ENCODE measurements around the gene SYT13. TPM values are rescaled to one million over a fixed set of nuclear protein-coding genes. Genes with fewer than 3 reads are reported as not detected.

The SYT13 gene
- total RNA-seq, 2 donors from 2014 or later = not detected

DNA sequence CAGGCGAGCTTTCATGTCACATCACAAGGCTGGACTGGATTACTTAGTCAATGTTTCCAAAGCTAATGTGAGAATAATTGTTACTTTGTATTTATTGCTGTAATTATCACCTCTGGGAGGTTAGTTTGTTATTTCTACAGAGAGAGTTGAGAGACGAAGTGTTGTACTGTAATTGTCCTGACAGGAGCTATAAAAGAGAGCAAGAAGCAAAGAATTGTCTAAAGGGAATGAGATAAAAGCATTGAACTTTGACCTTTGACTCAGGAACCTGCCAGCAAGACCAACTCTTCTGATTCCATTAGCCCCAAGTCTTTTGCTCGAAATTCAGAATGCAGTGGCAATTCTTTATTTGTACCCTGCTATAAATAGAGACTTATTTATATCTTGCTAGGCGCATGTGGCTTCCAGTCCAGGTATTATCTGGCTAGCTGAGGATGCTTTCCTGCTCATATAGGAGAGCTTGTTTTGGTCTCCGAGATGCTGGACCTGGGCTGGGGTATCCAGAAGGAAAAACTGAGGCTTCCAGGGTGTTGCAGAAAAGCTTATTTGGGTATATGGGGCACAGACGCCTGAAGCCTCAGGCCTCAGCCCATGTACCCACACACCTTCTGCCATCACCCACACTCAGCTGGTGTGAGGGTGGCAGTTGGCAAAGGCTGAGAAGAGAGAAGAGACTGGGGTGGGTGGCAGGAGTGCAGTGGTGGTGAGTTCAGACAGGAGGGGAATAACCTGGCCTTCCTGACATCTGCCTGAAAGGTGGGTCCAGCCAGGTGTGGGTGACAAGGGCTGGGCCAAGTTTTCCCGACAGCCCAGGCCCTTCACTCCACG lies 40.7 kb downstream of the SYT13 start:
- DNase-seq (ENCODE audit: low spot score in 2 of 2) = no peak
- H3K27ac Mint-ChIP-seq = no peak overlapping the region
- no peak for ATAC-seq
- H3K9me3 Mint-ChIP-seq = no peaks in the 10 kb centered on the region
- H3K36me3 Mint-ChIP-seq = no peaks in the 10 kb centered on the region

DNA sequence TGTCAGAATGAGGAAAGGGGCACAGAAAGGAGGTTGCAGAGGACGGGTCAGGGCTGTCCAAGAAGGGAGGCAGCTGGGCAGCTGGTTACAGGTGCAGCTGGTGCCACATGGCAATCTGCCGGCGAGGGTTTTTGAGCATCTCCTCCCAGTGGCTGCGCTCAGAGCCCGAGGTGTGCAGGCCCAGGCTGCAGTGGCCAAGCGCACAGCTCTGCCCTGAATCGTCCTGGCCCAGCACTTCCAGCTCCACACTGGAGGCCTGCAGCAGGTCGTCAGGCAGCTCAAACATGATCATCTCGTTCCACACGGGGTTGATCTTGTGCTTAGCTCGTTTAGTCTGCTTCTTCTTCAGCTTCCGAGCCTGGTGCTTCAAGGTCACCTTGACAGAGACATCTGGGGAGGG lies 42.2 kb downstream of the SYT13 start:
- no peak for ATAC-seq
- no peaks in the 10 kb centered on the region for H3K36me3 Mint-ChIP-seq
- no peak overlapping the region for H3K27ac Mint-ChIP-seq
- H3K9me3 Mint-ChIP-seq = peaks cover 0 to 7% of the 10 kb centered on the region in 2 donors
- no peak for DNase-seq (ENCODE audit: low spot score in 2 of 2)

DNA sequence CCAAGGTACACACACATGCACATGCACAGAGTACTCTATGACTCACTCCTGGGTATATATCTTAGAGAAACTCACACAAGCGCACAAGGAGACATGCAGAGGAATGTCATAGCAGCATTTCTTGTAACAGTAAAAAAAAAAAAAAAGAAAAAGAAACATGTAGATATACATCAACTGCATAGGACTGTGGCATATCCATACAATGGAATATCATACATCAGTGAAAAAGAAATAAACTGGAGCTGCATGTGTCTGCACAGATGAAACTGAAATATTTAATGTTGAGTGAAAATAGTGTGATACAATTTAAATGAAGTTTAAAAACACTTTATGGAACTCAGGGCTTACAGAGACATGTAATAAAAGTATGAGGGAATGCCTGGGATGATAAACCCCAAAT lies 46.4 kb downstream of the SYT13 start:
- DNase-seq (ENCODE audit: low spot score in 2 of 2) = no peak
- Mint-ChIP-seq H3K9me3 (peaks cover 0 to 8% of the 10 kb centered on the region in 2 donors), H3K36me3 (no peaks in the 10 kb centered on the region), H3K27ac (no peak overlapping the region)
- no peak for ATAC-seq

DNA sequence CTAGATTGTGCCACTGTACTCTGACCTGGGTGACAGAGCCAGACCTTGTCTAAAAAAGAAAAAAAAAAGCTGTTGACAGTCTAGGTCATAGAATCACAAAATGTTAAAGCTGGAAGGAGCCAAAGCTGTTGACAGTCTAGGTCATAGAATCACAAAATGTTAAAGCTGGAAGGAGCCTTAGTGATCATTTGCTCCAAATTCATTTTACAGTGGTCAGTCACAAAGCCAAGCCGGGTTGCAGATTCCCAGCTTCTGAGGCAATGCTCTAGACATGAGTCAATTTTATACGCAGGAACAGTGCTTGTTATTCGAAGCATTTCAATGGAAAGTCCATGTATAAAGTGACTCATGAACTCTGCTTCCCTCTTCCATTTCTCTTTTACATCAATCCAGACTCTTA lies 47.4 kb downstream of the SYT13 start:
- no peaks in the 10 kb centered on the region for H3K36me3 Mint-ChIP-seq
- ATAC-seq (no peak), DNase-seq (ENCODE audit: low spot score in 2 of 2) (no peak)
- no peak overlapping the region for H3K27ac Mint-ChIP-seq
- peaks cover 0 to 8% of the 10 kb centered on the region in 2 donors for H3K9me3 Mint-ChIP-seq

DNA sequence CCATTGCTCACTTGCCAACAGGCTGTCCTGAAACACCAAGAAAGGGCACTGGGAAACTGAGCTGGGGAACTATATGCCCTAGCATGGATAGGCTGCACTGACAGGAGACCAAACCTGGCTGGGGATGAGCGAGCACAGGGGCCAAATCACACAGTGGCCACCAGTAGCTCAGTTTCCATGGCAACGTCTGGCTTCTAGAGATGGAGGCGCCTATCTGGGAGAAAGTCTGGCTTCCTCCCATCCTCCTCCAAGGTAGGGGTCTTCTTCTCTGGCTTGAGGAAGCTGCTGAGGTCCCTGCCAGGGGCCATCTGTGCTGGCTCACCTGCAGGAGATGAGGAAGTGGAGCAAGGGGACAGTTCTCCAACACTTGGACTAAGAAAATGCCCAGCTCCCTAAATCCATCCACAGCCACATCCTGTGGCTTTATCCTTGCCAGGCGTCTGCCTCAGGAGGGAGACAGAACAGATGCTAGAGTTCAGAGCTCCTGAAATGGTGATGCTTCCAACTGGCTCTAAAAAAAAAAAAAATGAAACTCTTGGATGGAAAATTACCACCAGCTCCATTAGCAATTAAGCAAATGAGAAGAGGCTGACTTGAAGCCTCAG lies 48.3 kb downstream of the SYT13 start:
- Mint-ChIP-seq H3K36me3 (no peaks in the 10 kb centered on the region), H3K27ac (no peak overlapping the region), H3K9me3 (peaks cover 0 to 8% of the 10 kb centered on the region in 2 donors)
- no peak for DNase-seq (ENCODE audit: low spot score in 2 of 2)
- no peak for ATAC-seq

DNA sequence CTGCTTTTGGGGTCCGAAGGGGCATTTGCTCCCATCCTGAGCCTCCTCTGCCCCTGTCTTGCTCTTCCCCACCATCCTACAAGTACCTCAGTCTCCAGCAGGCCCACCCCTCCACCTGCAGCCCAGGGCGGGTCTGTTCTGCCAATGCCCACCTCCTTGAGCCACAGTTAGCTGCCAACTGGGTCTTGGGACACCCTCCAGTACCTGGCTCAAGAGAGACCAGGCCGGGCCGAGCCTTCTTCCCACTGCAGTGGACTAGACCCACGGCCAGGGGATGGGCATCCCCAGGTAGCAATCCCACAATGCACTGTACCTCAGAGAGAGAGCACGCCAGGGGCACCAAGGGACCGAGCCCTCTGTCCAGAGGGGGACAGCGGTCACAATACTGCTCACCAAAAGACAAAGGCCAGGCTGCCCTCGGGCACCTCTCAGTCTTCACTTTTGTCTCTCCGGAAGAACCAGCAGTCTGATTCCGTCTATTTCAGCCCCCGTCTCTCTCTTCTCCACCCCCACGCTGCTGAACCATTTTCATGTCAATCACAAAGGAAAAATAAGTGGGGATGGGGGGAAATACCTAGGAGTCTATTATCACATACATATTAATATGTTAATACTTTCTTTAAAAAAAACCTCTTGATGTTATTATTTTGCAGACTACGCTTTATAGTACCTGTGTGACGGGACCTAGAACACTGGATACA lies 51.7 kb downstream of the SYT13 start:
- DNase-seq (ENCODE audit: low spot score in 2 of 2) (no peak), ATAC-seq (no peak)
- Mint-ChIP-seq H3K9me3 (peaks cover 0 to 4% of the 10 kb centered on the region in 2 donors), H3K27ac (peak overlapping the region in 1 of 2 donors; percentile 29), H3K36me3 (no peaks in the 10 kb centered on the region)

DNA sequence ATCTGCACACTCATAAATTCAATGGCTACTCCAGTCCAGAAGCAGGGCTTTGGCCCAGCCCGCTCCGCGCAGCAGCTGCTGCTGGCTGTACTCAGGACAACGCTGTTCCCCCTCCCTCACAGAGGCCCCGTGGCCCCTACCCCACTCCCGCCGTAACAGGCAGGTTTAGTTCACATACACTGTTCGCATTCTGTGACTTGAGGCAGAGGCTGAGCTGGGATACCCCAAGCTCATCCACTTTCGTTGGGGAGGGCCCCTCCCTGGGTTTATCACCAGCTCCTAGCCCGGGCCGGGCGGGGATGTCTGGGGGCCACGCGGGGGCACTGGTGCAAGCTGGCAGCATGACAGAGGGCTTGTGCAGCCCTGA lies 52.4 kb downstream of the SYT13 start:
- no peaks in the 10 kb centered on the region for H3K36me3 Mint-ChIP-seq
- DNase-seq (ENCODE audit: low spot score in 2 of 2) = no peak
- no peak overlapping the region for H3K27ac Mint-ChIP-seq
- no peaks in the 10 kb centered on the region for H3K9me3 Mint-ChIP-seq
- ATAC-seq = peak; percentile 26

DNA sequence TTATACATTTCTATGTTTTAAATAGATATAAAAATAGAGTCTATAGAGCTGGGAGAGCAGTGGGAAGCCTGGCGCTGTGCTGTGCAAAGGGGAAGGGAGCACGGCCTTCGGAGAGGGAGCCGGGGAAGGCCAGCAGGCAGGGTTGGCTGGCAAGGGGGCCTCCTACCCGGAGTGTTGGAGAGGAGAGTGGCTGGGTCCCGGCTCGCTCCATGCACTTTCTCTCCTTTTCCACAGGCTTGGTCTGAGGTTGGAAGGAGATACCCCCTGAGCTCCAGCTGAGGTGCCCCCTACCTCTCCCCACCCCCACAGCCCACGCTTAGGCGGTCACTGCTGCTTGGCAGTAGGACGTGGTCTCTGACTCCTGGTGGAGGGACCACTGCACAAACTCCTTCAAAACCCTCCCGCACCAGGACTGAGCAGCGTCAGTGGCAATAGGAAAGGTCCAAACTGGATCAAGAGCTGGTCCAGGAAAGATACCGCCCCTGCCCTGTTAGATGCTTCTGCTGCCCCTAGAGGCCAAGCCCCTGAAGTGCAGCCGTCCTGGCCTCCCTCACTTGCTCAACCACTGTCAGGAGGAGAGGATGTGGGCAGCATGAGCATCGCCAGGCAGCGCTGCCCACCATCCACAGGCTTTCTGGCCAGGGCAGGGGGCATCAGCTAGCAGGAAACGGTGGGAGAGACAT lies 52.9 kb downstream of the SYT13 start:
- Mint-ChIP-seq H3K27ac (no peak overlapping the region), H3K9me3 (no peaks in the 10 kb centered on the region)

DNA sequence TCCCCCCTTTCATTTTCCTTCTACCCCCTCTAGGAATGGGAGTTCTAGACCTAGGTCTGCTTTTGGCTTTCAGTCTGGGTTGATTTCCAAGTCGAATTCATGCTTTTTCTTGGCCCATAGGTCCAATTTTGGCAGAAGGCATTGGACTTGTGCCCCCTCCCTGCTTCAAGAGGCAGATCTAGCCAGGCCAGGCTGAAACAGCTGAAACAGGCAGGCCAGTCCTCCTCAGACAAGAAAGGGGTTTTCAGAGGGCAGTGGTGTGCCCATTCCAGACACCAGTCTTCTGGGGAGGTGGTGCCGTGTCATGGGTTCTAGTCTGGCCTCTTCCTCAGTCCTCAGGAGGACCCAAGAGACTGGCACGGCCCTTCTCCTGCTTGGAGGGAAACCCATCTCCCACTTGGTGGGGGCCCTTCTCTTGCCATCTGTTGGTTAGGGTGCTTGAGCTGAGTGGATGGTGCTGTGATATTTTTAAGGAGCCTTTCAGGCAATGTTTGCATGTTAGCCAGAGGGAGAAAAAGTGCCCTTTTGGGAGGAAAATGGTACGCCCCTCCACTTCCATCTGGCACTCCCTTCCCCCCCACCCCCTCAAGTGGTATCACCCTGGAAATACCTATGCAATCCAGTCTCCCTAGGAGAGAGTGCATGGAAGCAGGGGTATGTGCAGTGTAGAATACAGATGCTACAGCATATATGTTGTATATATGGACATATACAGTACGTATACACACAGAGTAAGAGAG lies 53.6 kb downstream of the SYT13 start:
- ATAC-seq = no peak
- Mint-ChIP-seq H3K27ac (no peak overlapping the region), H3K36me3 (no peaks in the 10 kb centered on the region), H3K9me3 (no peaks in the 10 kb centered on the region)
- DNase-seq (ENCODE audit: low spot score in 2 of 2) = no peak

More for the DNA sequence above, 52.9 kb downstream of the SYT13 start:
- peak in 1 of 2 donors; percentile 78 for DNase-seq (ENCODE audit: low spot score in 2 of 2)
- ATAC-seq = peak; percentile 70 to 73
- no peaks in the 10 kb centered on the region for H3K36me3 Mint-ChIP-seq

DNA sequence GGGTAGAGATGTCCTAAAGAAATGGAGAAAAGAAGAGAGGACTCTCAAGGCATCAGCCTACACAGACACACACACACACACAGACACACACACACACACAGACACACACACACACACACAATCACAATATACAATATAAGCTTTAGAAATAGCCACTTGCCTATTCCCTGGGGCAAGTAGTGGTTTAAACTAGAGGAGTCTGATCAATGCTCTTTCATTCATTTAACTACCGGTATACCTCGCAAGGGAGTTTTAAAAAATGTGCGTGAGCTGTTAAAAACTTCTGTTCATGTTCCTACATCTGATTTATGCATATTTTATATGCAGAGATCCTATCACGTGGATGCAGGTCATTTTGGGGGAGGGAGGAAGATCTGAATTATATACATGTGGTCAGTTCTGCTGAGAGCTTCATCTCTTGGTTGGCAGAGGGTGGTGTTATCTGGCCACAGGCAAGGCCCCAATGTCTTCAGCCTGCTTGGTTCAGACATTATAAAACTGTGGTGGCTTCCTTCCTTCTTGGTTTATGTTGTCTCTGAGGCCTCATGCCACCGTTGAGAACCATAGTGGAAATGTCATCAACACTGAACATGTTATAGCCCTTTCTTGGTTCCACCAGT lies 56.6 kb downstream of the SYT13 start:
- DNase-seq (ENCODE audit: low spot score in 2 of 2) (no peak), ATAC-seq (no peak)
- H3K36me3 Mint-ChIP-seq = peaks cover 0 to 12% of the 10 kb centered on the region in 2 donors
- no peaks in the 10 kb centered on the region for H3K9me3 Mint-ChIP-seq
- no peak overlapping the region for H3K27ac Mint-ChIP-seq

DNA sequence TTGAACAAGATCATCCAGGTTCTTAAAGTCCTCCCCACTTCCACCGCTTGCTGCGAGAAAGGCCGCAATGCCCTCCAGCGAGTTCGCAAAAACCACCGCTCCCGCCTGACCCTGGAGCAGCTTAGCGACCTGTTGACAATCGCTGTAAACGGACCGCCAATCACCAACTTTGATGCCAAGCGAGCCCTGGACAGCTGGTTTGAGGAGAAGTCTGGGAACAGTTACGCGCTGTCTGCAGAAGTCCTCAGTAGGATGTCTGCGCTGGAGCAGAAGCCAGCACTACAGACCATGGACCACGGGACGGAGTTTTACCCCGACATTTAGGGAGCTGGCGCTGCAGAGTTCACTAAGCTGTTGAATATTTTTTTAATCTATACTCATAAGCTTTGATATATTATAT lies 58.3 kb downstream of the SYT13 start:
- Mint-ChIP-seq H3K9me3 (no peaks in the 10 kb centered on the region), H3K27ac (no peak overlapping the region), H3K36me3 (peaks cover 0 to 12% of the 10 kb centered on the region in 2 donors)
- ATAC-seq = no peak
- DNase-seq (ENCODE audit: low spot score in 2 of 2) = no peak

DNA sequence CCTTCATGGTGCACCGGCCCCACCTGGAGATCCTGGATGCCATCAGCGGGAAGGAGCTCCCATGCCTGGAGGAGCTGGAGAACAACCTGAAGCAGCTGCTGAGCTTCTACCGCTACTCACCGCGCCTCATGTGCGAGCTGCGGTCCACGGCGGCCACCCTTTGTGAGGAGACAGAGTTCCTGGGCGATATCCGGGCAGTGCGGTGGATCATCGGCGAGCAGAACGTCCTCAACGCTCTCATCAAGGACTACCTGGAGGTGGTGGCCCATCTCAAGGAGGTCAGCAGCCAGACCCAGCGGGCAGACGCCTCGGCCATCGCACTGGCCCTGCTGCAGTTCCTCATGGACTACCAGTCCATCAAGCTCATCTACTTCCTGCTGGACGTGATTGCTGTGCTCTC lies 59.2 kb downstream of the SYT13 start:
- no peak for ATAC-seq
- Mint-ChIP-seq H3K9me3 (no peaks in the 10 kb centered on the region), H3K27ac (no peak overlapping the region), H3K36me3 (peaks cover 0 to 12% of the 10 kb centered on the region in 2 donors)
- DNase-seq (ENCODE audit: low spot score in 2 of 2) = no peak

DNA sequence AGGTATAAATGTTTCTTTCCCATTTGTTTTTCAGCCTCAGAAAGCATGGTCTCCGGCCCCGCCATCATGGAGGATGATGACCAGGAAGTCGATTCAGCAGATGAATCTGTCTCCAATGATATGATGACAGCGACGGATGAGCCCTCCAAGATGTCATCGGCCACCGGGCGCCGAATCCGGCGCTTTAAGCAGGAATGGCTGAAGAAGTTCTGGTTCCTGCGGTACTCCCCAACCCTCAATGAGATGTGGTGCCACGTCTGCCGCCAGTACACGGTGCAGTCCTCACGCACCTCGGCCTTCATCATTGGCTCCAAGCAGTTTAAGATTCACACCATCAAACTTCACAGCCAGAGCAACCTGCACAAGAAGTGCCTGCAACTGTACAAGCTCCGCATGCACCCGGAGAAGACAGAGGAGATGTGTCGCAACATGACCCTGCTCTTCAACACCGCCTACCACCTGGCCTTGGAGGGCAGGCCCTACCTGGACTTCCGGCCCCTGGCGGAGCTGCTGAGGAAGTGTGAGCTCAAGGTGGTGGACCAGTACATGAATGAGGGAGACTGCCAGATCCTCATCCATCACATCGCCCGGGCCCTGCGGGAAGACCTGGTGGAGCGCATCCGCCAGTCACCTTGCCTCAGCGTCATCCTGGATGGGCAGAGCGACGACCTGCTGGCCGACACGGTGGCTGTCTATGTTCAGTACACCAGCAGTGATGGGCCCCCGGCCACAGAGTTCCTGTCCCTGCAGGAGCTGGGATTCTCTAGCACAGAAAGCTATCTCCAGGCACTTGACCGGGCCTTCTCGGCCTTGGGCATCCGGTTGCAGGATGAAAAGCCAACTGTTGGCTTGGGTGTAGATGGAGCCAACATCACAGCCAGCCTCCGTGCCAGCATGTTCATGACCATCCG lies 59.9 kb downstream of the SYT13 start:
- Mint-ChIP-seq H3K9me3 (no peaks in the 10 kb centered on the region), H3K36me3 (peaks cover 0 to 12% of the 10 kb centered on the region in 2 donors), H3K27ac (no peak overlapping the region)
- no peak for ATAC-seq
- DNase-seq (ENCODE audit: low spot score in 2 of 2) = no peak

DNA sequence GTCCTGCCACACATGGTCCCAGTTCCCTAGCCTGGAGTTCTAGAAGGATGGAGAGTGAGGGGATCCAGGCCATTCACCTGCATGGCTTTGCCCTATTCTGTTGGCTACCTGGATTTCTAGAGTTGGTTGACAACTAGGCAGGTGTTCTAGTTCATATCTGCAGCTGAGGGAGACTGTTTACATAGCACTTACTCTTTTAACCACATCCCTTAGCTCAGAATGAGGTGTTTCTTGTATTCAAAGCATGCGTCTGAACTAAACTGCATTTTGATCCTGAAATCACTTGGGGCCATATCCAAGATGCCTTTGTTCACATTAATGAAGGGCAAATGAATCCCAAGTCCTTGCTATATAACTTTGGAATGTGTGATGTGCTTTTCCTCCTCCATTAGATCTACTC lies 60.9 kb downstream of the SYT13 start:
- ATAC-seq (no peak), DNase-seq (ENCODE audit: low spot score in 2 of 2) (no peak)
- Mint-ChIP-seq H3K9me3 (no peaks in the 10 kb centered on the region), H3K36me3 (peaks cover 0 to 12% of the 10 kb centered on the region in 2 donors), H3K27ac (peak overlapping the region in 1 of 2 donors; percentile 24)

DNA sequence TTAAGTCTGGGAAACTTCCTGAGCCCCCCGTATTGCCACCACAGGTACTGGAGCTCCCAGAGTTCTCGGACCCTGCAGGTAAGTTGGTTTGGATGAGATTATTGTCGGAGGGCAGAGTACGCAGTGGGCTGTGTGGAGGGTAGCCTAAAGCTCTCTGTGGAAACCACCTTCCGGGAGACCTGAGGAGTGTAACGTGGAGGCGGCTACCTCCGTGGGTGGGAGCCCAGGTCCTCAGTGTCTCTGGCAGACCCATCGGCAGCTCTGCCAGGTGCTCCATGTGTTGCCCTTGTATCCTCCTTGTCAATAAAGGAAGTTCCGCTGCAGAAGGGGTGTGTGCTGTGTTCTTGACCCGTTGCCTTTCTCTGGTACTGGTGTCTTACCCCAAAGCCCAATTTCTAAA lies 61.4 kb downstream of the SYT13 start:
- no peak for ATAC-seq
- peak overlapping the region in 1 of 2 donors; percentile 24 for H3K27ac Mint-ChIP-seq
- H3K9me3 Mint-ChIP-seq = no peaks in the 10 kb centered on the region
- H3K36me3 Mint-ChIP-seq = peaks cover 0 to 12% of the 10 kb centered on the region in 2 donors
- DNase-seq (ENCODE audit: low spot score in 2 of 2) = no peak
